ENCODE data around the gene ROS1.
"Not testable (repeated sequence)": the region's sequence is repeated elsewhere in the genome, so short reads cannot be mapped to it uniquely, and the experiment has no call there.

- not testable (repeated sequence) for TF ChIP-seq YY1 (IDR thresholded peaks at IDR 0.05; ENCODE audit: insufficient read depth, insufficient read length); ZNF274 (IDR thresholded peaks at IDR 0.05; ENCODE audit: low read depth, low read length)
These were observed 53.5 kb downstream of the ROS1 start for GRCh38 chr6:117372289-117372688.

Measured in NT2/D1 (cell line).